ENCODE measurements around the gene PRM1.

PRM1 gene, protein sequence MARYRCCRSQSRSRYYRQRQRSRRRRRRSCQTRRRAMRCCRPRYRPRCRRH

GRCh38 chr16:11280616-11281522 lies at the start of gene PRM1:
Gene PRM1, minus strand, starts transcription at chr16:11281330. Its CDS starts 92 bp downstream, at chr16:11281238.
- no peak for TF ChIP-seq POLR2A (IDR thresholded peaks at IDR 0.05; ENCODE audit: low read length)
- no peak for TF ChIP-seq GATA1 (IDR thresholded peaks at IDR 0.05; ENCODE audit: low read depth, low read length)
- no peak for DNase-seq

DNA sequence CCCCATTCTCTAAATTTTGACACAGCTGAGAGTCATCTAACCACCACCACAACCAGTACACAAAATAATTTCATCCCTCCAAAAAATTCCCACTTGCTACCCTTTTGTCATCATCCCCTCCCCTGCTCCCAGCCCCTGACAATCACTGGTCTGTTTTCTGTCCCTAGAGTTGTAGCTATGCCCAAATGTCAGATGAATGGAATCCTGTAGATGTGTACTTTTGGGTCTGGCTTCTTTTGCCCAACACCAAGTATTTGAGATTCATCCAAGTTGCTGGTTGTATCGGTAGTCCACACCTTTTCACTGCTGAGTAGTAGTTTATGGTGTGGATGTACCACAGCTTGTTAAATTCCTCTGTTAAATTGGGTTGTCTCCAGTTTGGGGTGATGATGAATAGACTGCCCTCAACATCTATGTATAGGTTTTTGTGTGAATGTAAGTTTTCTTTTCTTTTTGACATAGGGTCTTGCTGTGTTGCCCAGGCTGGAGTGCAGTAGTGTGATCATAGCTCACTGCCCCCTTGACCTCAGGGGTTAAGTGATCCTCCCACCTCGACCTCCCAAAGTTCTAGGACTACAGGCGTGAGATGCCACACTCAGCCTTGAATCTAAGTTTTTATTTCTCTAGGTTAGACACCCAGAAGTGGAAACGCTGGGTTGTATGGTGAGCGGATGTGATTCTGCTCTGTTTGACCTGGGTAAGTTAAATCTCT lies 49.6 kb upstream of the PRM1 start:
- DNase-seq: no peak
- TF ChIP-seq GATA1 (IDR thresholded peaks at IDR 0.05; ENCODE audit: low read depth, low read length): no peak
- no peak for TF ChIP-seq POLR2A (IDR thresholded peaks at IDR 0.05; ENCODE audit: low read length)

DNA sequence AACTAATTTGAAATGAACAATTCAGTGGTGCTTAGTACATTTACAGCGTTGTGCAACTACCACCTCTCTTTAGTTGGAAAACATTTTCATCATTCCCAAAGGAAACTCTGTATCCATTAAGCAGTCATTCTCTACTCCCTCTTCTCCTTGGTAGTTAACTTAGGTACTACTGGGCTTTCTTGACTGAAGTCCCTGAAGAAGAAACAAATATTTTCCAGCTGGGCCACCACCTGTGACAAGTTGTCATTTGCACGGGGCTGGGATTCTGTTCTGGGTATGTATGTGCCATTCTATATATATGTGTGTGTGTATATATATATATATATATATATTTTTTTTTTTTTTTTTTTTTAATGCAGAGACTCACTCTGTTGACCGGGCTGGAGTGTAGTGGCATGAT lies 48.8 kb upstream of the PRM1 start:
- DNase-seq: no peak
- TF ChIP-seq GATA1 (IDR thresholded peaks at IDR 0.05; ENCODE audit: low read depth, low read length) (no peak), POLR2A (IDR thresholded peaks at IDR 0.05; ENCODE audit: low read length) (no peak)

- TF ChIP-seq GATA1 (IDR thresholded peaks at IDR 0.05; ENCODE audit: low read depth, low read length) (no peak), POLR2A (IDR thresholded peaks at IDR 0.05; ENCODE audit: low read length) (no peak)
Measured at GRCh38 chr16:11329071-11329491, 48.0 kb upstream of the PRM1 start.

DNA sequence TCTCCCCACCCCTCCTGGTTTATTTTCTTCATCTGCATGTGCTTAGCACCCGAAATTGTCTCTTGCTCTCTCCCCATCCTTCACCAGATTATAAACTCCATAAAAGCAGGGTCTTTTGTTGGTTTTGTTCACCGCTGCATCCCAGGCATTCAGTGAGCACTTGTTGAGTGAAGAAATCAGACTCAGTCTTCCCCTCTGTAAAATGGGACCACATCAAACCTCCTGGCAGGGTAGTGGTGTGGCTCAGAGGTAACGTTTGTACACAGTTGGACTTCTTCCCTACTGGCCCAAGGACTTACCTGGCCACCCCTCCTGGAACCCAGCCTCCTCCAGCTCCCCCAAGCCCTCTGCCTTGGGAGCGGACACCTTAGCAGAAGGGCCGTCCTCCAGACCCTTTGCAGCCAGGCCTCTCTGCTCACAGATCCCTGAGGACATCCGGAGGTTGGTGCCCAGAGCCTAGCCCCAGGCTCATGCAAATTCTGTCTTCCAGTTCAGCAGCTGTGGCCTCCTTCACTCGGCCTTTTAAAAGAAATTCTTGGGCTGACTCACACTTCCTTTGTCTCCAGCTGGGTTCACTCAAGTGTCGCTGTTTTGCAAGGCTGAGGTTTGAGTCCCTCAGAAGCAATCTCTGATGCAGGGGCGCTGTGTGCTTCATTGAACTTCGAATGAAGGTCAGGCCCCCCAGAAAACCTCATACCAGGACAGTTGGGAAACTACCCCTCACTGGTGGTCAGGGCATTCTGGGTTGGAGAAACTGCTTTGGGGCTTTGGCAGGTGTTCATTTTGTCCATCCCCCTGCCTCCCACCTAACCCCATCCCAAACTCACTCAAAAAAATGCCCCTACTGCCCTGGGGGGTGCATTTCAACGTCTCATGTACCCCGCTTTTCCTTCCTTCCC lies 47.3 kb upstream of the PRM1 start:
- DNase-seq: no peak
- no peak for TF ChIP-seq GATA1 (IDR thresholded peaks at IDR 0.05; ENCODE audit: low read depth, low read length)
- TF ChIP-seq POLR2A (IDR thresholded peaks at IDR 0.05; ENCODE audit: low read length): no peak

More at GRCh38 chr16:11329071-11329491, 48.0 kb upstream of the PRM1 start:
- no peak for DNase-seq

- TF ChIP-seq GATA1 (IDR thresholded peaks at IDR 0.05; ENCODE audit: low read depth, low read length): no peak
- no peak for TF ChIP-seq POLR2A (IDR thresholded peaks at IDR 0.05; ENCODE audit: low read length)
- no peak for DNase-seq
Measured at GRCh38 chr16:11327277-11328171, 46.4 kb upstream of the PRM1 start.

DNA sequence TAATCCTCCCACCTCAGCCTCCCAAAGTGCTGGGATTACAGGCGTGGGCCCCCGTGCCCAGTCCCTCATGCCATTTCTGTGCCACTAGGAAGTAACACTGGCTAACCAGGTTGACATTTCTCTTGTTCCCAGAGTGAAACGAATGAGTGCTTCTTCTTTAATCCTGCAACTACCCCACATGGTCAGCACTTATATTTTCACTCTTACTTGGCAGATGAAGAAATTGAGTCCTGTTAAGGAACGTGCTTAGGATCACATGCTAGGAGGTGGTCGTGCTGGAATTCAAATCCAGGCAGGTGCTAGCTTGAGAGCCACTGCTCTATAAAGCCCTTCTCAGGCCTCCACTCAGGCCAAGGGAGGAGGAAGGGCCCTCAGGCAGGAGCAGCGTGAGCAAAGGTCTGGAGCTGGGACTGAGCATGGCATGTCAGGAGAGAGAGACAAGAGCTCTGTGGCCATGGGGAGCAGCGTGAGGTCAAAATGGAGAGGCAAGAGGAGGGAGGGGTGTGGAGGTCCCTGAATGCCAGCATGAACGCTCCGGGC lies 45.7 kb upstream of the PRM1 start:
- TF ChIP-seq POLR2A (IDR thresholded peaks at IDR 0.05; ENCODE audit: low read length) (no peak), GATA1 (IDR thresholded peaks at IDR 0.05; ENCODE audit: low read depth, low read length) (no peak)
- no peak for DNase-seq

- no peak for TF ChIP-seq GATA1 (IDR thresholded peaks at IDR 0.05; ENCODE audit: low read depth, low read length)
- no peak for TF ChIP-seq POLR2A (IDR thresholded peaks at IDR 0.05; ENCODE audit: low read length)
- no peak for DNase-seq
Measured at GRCh38 chr16:11326084-11326736, 45.1 kb upstream of the PRM1 start.

GRCh38 chr16:11325404-11326083 lies 44.4 kb upstream of the PRM1 start:
- TF ChIP-seq POLR2A (IDR thresholded peaks at IDR 0.05; ENCODE audit: low read length): no peak
- no peak for DNase-seq

DNA sequence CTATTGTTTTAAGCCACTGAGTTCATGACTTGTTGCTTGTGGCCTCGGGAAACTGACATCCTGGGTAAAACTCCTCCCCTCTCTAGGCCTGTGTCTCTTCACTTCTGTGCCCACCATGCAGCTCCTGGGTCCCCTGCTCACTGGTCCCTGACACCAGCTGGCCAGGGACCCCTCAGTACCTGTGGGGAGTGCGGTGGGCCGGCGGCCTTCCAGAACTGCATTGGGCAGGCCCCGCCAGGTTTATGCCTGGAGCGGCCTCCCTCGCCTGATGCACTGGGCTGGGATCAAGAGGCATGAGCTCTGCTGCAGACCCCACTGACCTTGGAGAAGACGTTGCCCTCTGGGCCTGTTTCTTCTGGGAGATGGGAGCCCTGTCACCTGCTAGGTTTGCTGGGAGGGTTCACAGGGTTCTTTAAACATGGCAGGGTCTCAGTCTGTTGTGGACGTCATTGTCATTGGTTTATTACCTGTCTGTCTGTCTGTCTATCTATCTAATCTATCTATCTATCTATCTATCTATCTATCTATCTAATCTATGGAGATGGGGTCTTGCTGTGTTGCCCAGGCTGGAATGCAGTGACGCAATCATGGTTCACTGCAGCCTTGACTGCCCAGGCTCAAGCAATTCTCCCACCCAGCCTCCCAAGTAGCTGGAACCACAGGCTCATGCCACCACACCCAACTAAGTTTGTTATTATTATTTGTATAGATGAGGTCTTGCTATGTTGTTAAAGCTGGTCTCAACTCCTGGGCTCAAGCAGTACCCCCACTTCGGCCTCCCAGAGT lies 42.6 kb upstream of the PRM1 start:
- no peak for DNase-seq
- TF ChIP-seq POLR2A (IDR thresholded peaks at IDR 0.05; ENCODE audit: low read length) (no peak), GATA1 (IDR thresholded peaks at IDR 0.05; ENCODE audit: low read depth, low read length) (no peak)

DNA sequence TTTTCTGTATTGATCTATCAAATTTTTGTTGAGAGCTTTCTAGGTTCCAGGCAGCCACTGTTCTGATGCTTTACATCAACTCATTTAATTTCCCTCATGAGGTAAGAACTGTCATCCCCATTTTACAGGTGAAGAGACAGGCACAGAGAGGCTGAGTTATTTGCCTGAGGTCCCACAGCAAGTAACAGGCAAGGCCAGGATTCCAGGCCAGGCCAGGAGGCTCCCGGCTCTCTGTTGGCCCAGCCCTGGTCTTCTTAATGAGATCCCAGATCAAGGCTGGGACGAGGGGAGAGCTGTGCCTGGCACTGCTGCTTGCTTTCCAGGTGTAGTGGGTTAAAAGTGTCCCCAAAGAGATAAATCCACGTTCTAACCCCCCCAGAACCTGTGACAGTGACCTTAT lies 41.7 kb upstream of the PRM1 start:
- no peak for DNase-seq
- TF ChIP-seq GATA1 (IDR thresholded peaks at IDR 0.05; ENCODE audit: low read depth, low read length) (no peak), POLR2A (IDR thresholded peaks at IDR 0.05; ENCODE audit: low read length) (no peak)
